ENCODE results near the gene NEU4.

GRCh38 chr2:241841181-241842066 is 32.4 kb downstream of the NEU4 start:
- TF ChIP-seq CTCF (IDR thresholded peaks at IDR 0.05) (no peak), ZNF263 (CRISPR knock-in tag; IDR thresholded peaks at IDR 0.05; ENCODE audit: low read depth) (no peak), OVOL2 (CRISPR knock-in tag; IDR thresholded peaks at IDR 0.05; ENCODE audit: borderline replicate concordance) (no peak), CREB1 (CRISPR knock-in tag; IDR thresholded peaks at IDR 0.05) (no peak), E2F1 (CRISPR knock-in tag; IDR thresholded peaks at IDR 0.05) (no peak), NR3C1 (CRISPR knock-in tag; conservative IDR thresholded peaks at IDR 0.05; ENCODE audit: low read depth) (no peak)
